ENCODE measurements around the gene EPHA8.

GRCh38 chr1:22626237-22627157, 63.2 kb downstream of the EPHA8 start:
- TF ChIP-seq EZH2 (IDR thresholded peaks at IDR 0.05): no peak
- no peak for TF ChIP-seq CTCF (IDR thresholded peaks at IDR 0.05)
- TF ChIP-seq EZH2phosphoT487 (IDR thresholded peaks at IDR 0.05): no peak
